ENCODE data around the gene NXT1. TPM values are rescaled to one million over a fixed set of nuclear protein-coding genes. Genes with fewer than 3 reads are reported as not detected.
A peak's percentile ranks its signal among the peaks of the same experiment; 100 is the strongest.

Gene NXT1
- total RNA-seq, 1 donor, result 18.5 TPM

DNA sequence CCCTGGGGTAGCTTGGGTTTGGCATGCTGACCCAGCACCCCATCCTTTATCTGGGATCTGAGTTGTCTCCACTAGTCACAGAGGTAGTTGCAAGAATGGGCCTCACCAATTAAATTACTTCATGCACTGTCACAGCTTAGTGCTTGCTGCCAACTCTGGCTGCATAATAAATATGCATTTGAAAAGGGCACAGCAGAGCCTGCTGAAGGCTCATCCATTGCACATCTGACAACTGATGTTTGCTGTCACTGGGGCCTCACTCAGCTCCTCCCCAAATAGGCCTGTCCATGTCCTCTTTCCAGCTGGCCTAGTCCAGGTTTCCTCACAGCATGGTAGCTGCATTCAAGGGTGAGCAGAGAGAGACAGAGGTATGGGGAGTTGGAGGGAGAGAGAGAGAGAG is 13.3 kb upstream of the NXT1 start:
- peak; percentile 25 for DNase-seq (ENCODE audit: insufficient read length, low spot score, missing footprints)
- Histone ChIP-seq H3K4me2 (ENCODE audit: insufficient read depth, low read length) (no peak overlapping the region), H3K27me3 (ENCODE audit: insufficient read depth, low read length) (peaks cover 7% of the 10 kb centered on the region), H2AFZ (ENCODE audit: low read length) (no peak overlapping the region), H3K4me3 (ENCODE audit: insufficient read depth, low read length) (no peak overlapping the region), H3K79me2 (ENCODE audit: insufficient read depth, low read length) (no peaks in the 10 kb centered on the region), H3K4me1 (ENCODE audit: insufficient read depth, low read length) (no peaks in the 10 kb centered on the region), H3K27ac (ENCODE audit: low read depth, low read length) (no peak overlapping the region), H3K9me3 (ENCODE audit: low read depth, low read length) (no peaks in the 10 kb centered on the region), H4K20me1 (ENCODE audit: insufficient read depth, low read length) (no peaks in the 10 kb centered on the region), H3K36me3 (ENCODE audit: insufficient read depth, low read length) (no peaks in the 10 kb centered on the region)
- TF ChIP-seq CTCF (IDR thresholded peaks at IDR 0.05; ENCODE audit: extremely low read depth, low read depth, low read length), result no peak

- Histone ChIP-seq H3K9me3 (ENCODE audit: low read depth, low read length) (no peaks in the 10 kb centered on the region), H3K4me2 (ENCODE audit: insufficient read depth, low read length) (no peak overlapping the region), H3K36me3 (ENCODE audit: insufficient read depth, low read length) (no peaks in the 10 kb centered on the region), H4K20me1 (ENCODE audit: insufficient read depth, low read length) (no peaks in the 10 kb centered on the region), H3K27me3 (ENCODE audit: insufficient read depth, low read length) (peaks cover 7% of the 10 kb centered on the region), H2AFZ (ENCODE audit: low read length) (no peak overlapping the region), H3K79me2 (ENCODE audit: insufficient read depth, low read length) (no peaks in the 10 kb centered on the region), H3K4me1 (ENCODE audit: insufficient read depth, low read length) (no peaks in the 10 kb centered on the region), H3K27ac (ENCODE audit: low read depth, low read length) (no peak overlapping the region), H3K4me3 (ENCODE audit: insufficient read depth, low read length) (no peak overlapping the region)
- no peak for TF ChIP-seq CTCF (IDR thresholded peaks at IDR 0.05; ENCODE audit: extremely low read depth, low read depth, low read length)
- DNase-seq (ENCODE audit: insufficient read length, low spot score, missing footprints), result peak; percentile 65
Observed at GRCh38 chr20:23339986-23340385, 10.6 kb upstream of the NXT1 start.

DNA sequence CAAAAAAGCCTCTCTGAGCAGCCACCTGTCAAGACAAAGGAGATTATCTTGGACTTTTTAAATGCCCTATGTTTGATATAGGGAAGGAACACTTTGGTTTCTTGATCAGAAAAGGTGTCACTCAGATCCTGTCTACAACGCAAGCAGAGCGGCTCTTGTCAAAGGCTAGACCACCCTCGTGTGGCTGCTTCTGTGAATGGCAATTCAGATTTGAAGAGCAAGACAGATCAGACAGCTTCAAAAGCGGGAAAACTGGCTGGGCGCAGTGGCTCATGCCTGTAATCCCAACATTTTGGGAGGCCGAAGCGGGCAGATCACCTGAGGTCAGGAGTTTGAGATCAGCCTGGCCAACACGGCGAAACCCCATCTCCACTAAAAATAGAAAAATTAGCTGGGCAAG is 10.1 kb upstream of the NXT1 start:
- Histone ChIP-seq H3K4me3 (ENCODE audit: insufficient read depth, low read length) (no peak overlapping the region), H3K9me3 (ENCODE audit: low read depth, low read length) (no peaks in the 10 kb centered on the region), H3K27ac (ENCODE audit: low read depth, low read length) (no peak overlapping the region), H2AFZ (ENCODE audit: low read length) (no peak overlapping the region), H3K36me3 (ENCODE audit: insufficient read depth, low read length) (no peaks in the 10 kb centered on the region), H3K4me1 (ENCODE audit: insufficient read depth, low read length) (no peaks in the 10 kb centered on the region), H3K27me3 (ENCODE audit: insufficient read depth, low read length) (peaks cover 7% of the 10 kb centered on the region), H3K4me2 (ENCODE audit: insufficient read depth, low read length) (no peak overlapping the region), H4K20me1 (ENCODE audit: insufficient read depth, low read length) (no peaks in the 10 kb centered on the region), H3K79me2 (ENCODE audit: insufficient read depth, low read length) (no peaks in the 10 kb centered on the region)
- peak; percentile 95 for DNase-seq (ENCODE audit: insufficient read length, low spot score, missing footprints)
- TF ChIP-seq CTCF (IDR thresholded peaks at IDR 0.05; ENCODE audit: extremely low read depth, low read depth, low read length), result peak; percentile 74

DNA sequence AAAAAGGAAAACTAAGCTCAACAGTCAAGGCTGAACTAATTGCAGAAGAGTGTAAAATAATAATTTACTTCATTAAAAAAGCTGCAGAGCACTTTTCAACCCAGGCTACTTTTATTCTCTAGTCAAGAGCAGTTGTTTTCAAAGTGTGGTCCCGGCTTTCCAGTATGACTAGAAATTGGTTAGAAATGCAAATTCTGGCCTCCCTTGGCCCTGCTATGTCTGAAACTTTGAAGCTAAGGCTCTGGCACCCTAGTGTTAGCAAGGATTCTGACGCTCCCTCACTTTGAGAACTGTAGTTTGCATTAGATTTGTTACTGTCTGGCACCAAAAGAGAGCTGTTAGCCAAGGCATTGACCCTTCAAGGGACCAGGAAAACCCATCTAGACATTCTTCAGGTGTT is 9.5 kb upstream of the NXT1 start:
- Histone ChIP-seq H2AFZ (ENCODE audit: low read length) (no peak overlapping the region), H4K20me1 (ENCODE audit: insufficient read depth, low read length) (no peaks in the 10 kb centered on the region), H3K9me3 (ENCODE audit: low read depth, low read length) (no peaks in the 10 kb centered on the region), H3K27ac (ENCODE audit: low read depth, low read length) (no peak overlapping the region), H3K36me3 (ENCODE audit: insufficient read depth, low read length) (no peaks in the 10 kb centered on the region), H3K4me1 (ENCODE audit: insufficient read depth, low read length) (no peaks in the 10 kb centered on the region), H3K4me2 (ENCODE audit: insufficient read depth, low read length) (no peak overlapping the region), H3K4me3 (ENCODE audit: insufficient read depth, low read length) (no peak overlapping the region), H3K27me3 (ENCODE audit: insufficient read depth, low read length) (peaks cover 7% of the 10 kb centered on the region), H3K79me2 (ENCODE audit: insufficient read depth, low read length) (no peaks in the 10 kb centered on the region)
- no peak for DNase-seq (ENCODE audit: insufficient read length, low spot score, missing footprints)
- TF ChIP-seq CTCF (IDR thresholded peaks at IDR 0.05; ENCODE audit: extremely low read depth, low read depth, low read length), result no peak
